Caco-2 (cell line): Measurements from ENCODE around the gene NARS2. TPM values are rescaled to one million over a fixed set of nuclear protein-coding genes. Genes with fewer than 3 reads are reported as not detected.

Experiments used
- BruUV-seq: library from RNA; stranded (reverse); fragments of 400-500 nt; replicated peaks from 2 replicates; lab custom pipeline; 2021; lab: Mats Ljungman, UMichigan
- CTCF ChIA-PET: fragments of 300-600 bp; sonication (Branson Sonifier 250); formaldehyde crosslinking; loops from one replicate; lab custom pipeline; 2022; ENCODE audit warnings: antibody characterized with exemption; lab: Charles Lee
- POLR2A ChIA-PET: fragments of 300-600 bp; sonication (Branson Sonifier 250); formaldehyde crosslinking; loops from one replicate; lab custom pipeline; 2022; ENCODE audit warnings: antibody characterized with exemption; lab: Charles Lee
- DNase-seq, 2 experiments: peaks; one replicate each; pipeline versions ENCODE4 v3.0.0 to v3.0.0-alpha.2; 2020 to 2022
- H3K27me3 ChIP-seq: replicated peaks from 2 replicates; pipeline ENCODE4 v1.6.0; 2011; ENCODE audit warnings: low read length; ENCODE audit not compliant: control insufficient read depth, insufficient read depth
- H3K36me3 ChIP-seq: 2 replicates; pipeline ENCODE4 v1.5.1; 2011; ENCODE audit warnings: low read length; ENCODE audit not compliant: control insufficient read depth, insufficient read depth
- H3K4me1 ChIP-seq: fragments of 250-450 bp; sonication (Bioruptor Pico); 2 replicates; pipeline ENCODE4 v1.5.1; 2020; ENCODE audit warnings: mild to moderate bottlenecking
- H3K4me3 ChIP-seq: 2 replicates; pipeline ENCODE4 v1.5.1; 2011; ENCODE audit warnings: low read depth, mild to moderate bottlenecking, control low read depth, low read length
- H3K9me3 ChIP-seq: fragments of 250-450 bp; sonication (Bioruptor Pico); 2 replicates; pipeline ENCODE4 v1.5.1; 2020; ENCODE audit warnings: mild to moderate bottlenecking, moderate library complexity
- H3K27ac Mint-ChIP-seq: one replicate; pipeline ENCODE4 v1.8.0; 2022; ENCODE audit warnings: mixed read lengths; ENCODE audit not compliant: unreplicated experiment
- H3K27me3 Mint-ChIP-seq: one replicate; pipeline ENCODE4 v1.8.0; 2022; ENCODE audit warnings: mixed read lengths; ENCODE audit not compliant: insufficient read depth, unreplicated experiment
- H3K36me3 Mint-ChIP-seq: one replicate; pipeline ENCODE4 v1.8.0; 2022; ENCODE audit warnings: mild to moderate bottlenecking, mixed read lengths; ENCODE audit not compliant: insufficient read depth, unreplicated experiment
- H3K4me1 Mint-ChIP-seq: one replicate; pipeline ENCODE4 v1.8.0; 2022; ENCODE audit warnings: low read depth, mixed read lengths; ENCODE audit not compliant: unreplicated experiment
- H3K4me3 Mint-ChIP-seq: one replicate; pipeline ENCODE4 v1.8.0; 2022; ENCODE audit warnings: mild to moderate bottlenecking, moderate library complexity, mixed read lengths; ENCODE audit not compliant: unreplicated experiment
- H3K9me3 Mint-ChIP-seq: one replicate; pipeline ENCODE4 v1.8.0; 2022; ENCODE audit warnings: mixed read lengths; ENCODE audit not compliant: unreplicated experiment
- intact Hi-C: fragments of 100-400 bp; cut with micrococcal nuclease; formaldehyde crosslinking; loops from one replicate; pipeline ENCODE4 v1.10.0; 2022; ENCODE audit not compliant: unreplicated experiment
- total RNA-seq: library from RNA; stranded (reverse); gene quantifications from 2 replicates; pipeline ENCODE4 v1.2.3, GENCODE V29; 2022
- TF ChIP-seq, protein P1 (sequence below), 2 experiments: fragments of 200-600 bp in 1 of 2; IDR thresholded peaks; 1 replicate in 1 of 2; 2 replicates in 1 of 2; pipeline versions ENCODE4 v1.5.1 to v1.8.0; 2011 to 2022; ENCODE audit warnings: antibody characterized with exemption in 1 of 2, control low read depth in 1 of 2, inconsistent platforms in 1 of 2, low read depth in 1 of 2, low read length in 1 of 2, mild to moderate bottlenecking in 1 of 2, moderate library complexity in 1 of 2; ENCODE audit not compliant: insufficient read depth in 1 of 2, severe bottlenecking in 1 of 2, unreplicated experiment in 1 of 2

Gene NARS2
- total RNA-seq, 1 experiment from 2014 or later, result 49.3 TPM

DNA sequence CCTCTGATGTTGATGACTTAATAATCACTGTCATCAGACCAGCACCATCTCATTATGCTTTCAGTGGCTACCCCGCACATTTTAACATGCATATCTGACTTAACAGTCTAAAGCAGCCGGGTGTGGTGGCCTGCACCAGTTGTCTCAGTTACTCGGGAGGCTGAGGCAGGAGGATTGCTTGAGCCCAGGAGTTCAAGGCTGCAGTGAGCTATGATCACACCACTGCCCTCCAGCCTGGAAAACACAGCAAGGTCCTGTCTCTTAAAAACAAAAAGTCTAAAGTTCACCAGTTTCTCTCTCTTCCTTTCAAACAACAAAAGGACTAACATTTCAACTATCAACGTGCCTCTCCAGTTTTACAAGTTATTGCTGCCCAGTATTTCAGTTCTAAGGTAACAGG is 101.8 kb downstream of the NARS2 start:
- no peaks in the 10 kb centered on the region for H3K9me3 ChIP-seq
- intact Hi-C loops, result loop anchor here (2.0 to 5.0 kb wide), 2 partner anchors 44 to 89 kb away; no protein-coding TSS in a partner anchor
- peak overlapping the region; percentile 27 for H3K27ac Mint-ChIP-seq
- CTCF ChIA-PET, result no interaction called here
- POLR2A ChIA-PET, result no interaction called here
- peaks cover 12% of the 10 kb centered on the region for H3K36me3 Mint-ChIP-seq
- TF ChIP-seq, protein P1, sequence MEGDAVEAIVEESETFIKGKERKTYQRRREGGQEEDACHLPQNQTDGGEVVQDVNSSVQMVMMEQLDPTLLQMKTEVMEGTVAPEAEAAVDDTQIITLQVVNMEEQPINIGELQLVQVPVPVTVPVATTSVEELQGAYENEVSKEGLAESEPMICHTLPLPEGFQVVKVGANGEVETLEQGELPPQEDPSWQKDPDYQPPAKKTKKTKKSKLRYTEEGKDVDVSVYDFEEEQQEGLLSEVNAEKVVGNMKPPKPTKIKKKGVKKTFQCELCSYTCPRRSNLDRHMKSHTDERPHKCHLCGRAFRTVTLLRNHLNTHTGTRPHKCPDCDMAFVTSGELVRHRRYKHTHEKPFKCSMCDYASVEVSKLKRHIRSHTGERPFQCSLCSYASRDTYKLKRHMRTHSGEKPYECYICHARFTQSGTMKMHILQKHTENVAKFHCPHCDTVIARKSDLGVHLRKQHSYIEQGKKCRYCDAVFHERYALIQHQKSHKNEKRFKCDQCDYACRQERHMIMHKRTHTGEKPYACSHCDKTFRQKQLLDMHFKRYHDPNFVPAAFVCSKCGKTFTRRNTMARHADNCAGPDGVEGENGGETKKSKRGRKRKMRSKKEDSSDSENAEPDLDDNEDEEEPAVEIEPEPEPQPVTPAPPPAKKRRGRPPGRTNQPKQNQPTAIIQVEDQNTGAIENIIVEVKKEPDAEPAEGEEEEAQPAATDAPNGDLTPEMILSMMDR (IDR thresholded peaks at IDR 0.05; ENCODE audit: insufficient read depth in 1 of 2, low read depth in 1 of 2, low read length in 1 of 2, severe bottlenecking in 1 of 2, unreplicated experiment in 1 of 2), result no peak
- no peak overlapping the region for H3K4me3 Mint-ChIP-seq
- peak in 1 of 2 experiments; percentile 12 for DNase-seq
- peaks cover 21% of the 10 kb centered on the region for H3K4me1 Mint-ChIP-seq
- no peak overlapping the region for H3K4me3 ChIP-seq
- peaks cover 10% of the 10 kb centered on the region for H3K9me3 Mint-ChIP-seq
- H3K36me3 ChIP-seq, result no peaks in the 10 kb centered on the region; the same call in none of the 2 replicates
- no TSS peak for BruUV-seq
- no peaks in the 10 kb centered on the region for H3K27me3 ChIP-seq
- no peaks in the 10 kb centered on the region for H3K27me3 Mint-ChIP-seq
- H3K4me1 ChIP-seq, result peaks cover 8% of the 10 kb centered on the region; the same call in 1 of the 2 replicates

DNA sequence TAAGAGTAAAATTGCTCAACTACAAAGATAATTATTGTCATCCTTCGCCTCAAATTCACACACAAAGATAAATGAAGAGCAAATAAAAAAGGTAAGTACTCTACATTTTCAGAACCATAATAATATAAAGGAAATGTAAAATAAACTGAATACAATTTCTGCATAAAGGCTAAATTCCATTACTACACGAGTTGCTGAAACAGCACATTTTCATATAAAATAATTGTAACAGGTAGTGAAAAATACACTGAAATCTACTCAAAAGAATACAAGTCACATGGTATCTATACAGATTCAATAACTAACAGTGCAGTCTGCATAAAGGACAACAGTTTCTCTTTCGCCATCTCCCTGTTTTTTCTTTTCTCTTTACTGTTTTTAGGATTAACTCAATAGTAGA is 102.3 kb downstream of the NARS2 start:
- Mint-ChIP-seq H3K4me1 (peaks cover 21% of the 10 kb centered on the region), H3K27me3 (no peaks in the 10 kb centered on the region), H3K36me3 (peaks cover 12% of the 10 kb centered on the region), H3K27ac (peak overlapping the region; percentile 27), H3K9me3 (peaks cover 10% of the 10 kb centered on the region), H3K4me3 (no peak overlapping the region)
- no peaks in the 10 kb centered on the region; the same call in none of the 2 replicates for H3K36me3 ChIP-seq
- H3K27me3 ChIP-seq, result no peaks in the 10 kb centered on the region
- ChIA-PET POLR2A (no interaction called here), CTCF (no interaction called here)
- H3K4me1 ChIP-seq, result peaks cover 8% of the 10 kb centered on the region; the same call in 1 of the 2 replicates
- DNase-seq, result no peak
- H3K4me3 ChIP-seq, result no peak overlapping the region
- intact Hi-C loops, result loop anchor here (2.0 to 5.0 kb wide), 2 partner anchors 44 to 90 kb away; no protein-coding TSS in a partner anchor
- H3K9me3 ChIP-seq, result no peaks in the 10 kb centered on the region
- no TSS peak for BruUV-seq
- TF ChIP-seq, protein P1 (IDR thresholded peaks at IDR 0.05; ENCODE audit: insufficient read depth in 1 of 2, low read depth in 1 of 2, low read length in 1 of 2, severe bottlenecking in 1 of 2, unreplicated experiment in 1 of 2), result no peak

DNA sequence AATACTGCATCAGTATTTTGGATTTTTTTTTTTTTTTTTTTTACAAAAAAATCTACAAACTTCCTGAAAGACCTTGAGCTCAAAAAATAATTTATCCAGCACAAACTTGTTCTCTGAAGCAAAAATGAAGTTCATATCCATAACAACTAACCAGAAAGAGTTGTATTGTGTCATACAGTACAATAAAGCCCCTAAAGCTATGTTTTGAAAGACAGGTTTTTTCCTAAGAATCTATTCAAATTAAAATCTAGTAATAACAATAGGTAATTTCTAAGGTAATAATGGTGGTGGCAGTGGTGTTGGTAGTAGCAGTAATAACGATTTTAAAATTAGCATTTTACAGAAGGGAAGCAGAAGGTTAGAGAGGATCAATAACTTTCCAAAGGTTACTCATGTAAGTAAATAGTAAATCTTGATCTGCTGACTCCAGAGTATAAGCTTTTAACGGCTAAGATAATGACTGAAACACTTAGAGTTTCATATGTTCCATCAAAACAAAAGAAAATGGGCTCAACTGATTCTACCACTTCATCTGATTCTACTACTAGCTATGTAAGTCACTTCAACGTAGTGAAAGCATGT is 103.7 kb downstream of the NARS2 start:
- Histone ChIP-seq H3K9me3 (no peaks in the 10 kb centered on the region), H3K36me3 (no peaks in the 10 kb centered on the region; the same call in none of the 2 replicates), H3K4me1 (peaks cover 8% of the 10 kb centered on the region; the same call in 1 of the 2 replicates), H3K4me3 (no peak overlapping the region), H3K27me3 (no peaks in the 10 kb centered on the region)
- H3K4me3 Mint-ChIP-seq, result no peak overlapping the region
- intact Hi-C loops, result loop anchor here (5.0 kb wide), 1 partner anchor 91 kb away; no protein-coding TSS in a partner anchor
- H3K27ac Mint-ChIP-seq, result no peak overlapping the region
- H3K36me3 Mint-ChIP-seq, result peaks cover 17% of the 10 kb centered on the region
- H3K4me1 Mint-ChIP-seq, result peaks cover 21% of the 10 kb centered on the region
- no TSS peak for BruUV-seq
- POLR2A ChIA-PET, result no interaction called here
- H3K9me3 Mint-ChIP-seq, result peaks cover 10% of the 10 kb centered on the region
- TF ChIP-seq, protein P1 (IDR thresholded peaks at IDR 0.05; ENCODE audit: insufficient read depth in 1 of 2, low read depth in 1 of 2, low read length in 1 of 2, severe bottlenecking in 1 of 2, unreplicated experiment in 1 of 2), result no peak
- no peak for DNase-seq
- CTCF ChIA-PET, result interaction anchor here (0.7 kb wide), 1 partner anchor 21 kb away, joined by 4 read pairs; no protein-coding TSS in a partner anchor
- H3K27me3 Mint-ChIP-seq, result no peaks in the 10 kb centered on the region
